BLaER1 treated with 17β-estradiol and CSF1 and Interleukin-3, amounts not matched to agents 10 nM and 100 nM (cell line): ENCODE data around the gene ZNF526.

Experiments
- H3K27ac ChIP-seq, 11 experiments: shearing (Covaris generic); formaldehyde crosslinking; 2 replicates each; pipeline ENCODE4 v1.8.1; 2022
- H3K27me3 ChIP-seq, 11 experiments: shearing (Covaris generic); formaldehyde crosslinking; 2 replicates each; pipeline ENCODE4 v1.8.1; 2022
- H3K36me3 ChIP-seq, 11 experiments: shearing (Covaris generic); formaldehyde crosslinking; 2 replicates each; pipeline ENCODE4 v1.8.1; 2022
- H3K4me1 ChIP-seq, 10 experiments: shearing (Covaris generic); formaldehyde crosslinking; 2 replicates each; pipeline ENCODE4 v1.8.1; 2022
- H3K4me2 ChIP-seq, 11 experiments: shearing (Covaris generic); formaldehyde crosslinking; 2 replicates each; pipeline ENCODE4 v1.8.1; 2022
- H3K4me3 ChIP-seq, 10 experiments: shearing (Covaris generic); formaldehyde crosslinking; 2 replicates each; pipeline ENCODE4 v1.8.1; 2022
- H3K9ac ChIP-seq, 11 experiments: shearing (Covaris generic); formaldehyde crosslinking; 2 replicates each; pipeline ENCODE4 v1.8.1; 2022
- H3K9me3 ChIP-seq, 11 experiments: shearing (Covaris generic); formaldehyde crosslinking; replicated peaks in 1 of 11; 2 replicates each; pipeline ENCODE4 v1.8.1; 2022
- H4K20me1 ChIP-seq, 11 experiments: shearing (Covaris generic); formaldehyde crosslinking; 2 replicates each; pipeline ENCODE4 v1.8.1; 2022
- Cebpa-rat ChIP-seq, 11 experiments: shearing (Covaris generic); IDR thresholded peaks; 2 replicates each; pipeline ENCODE4 v1.8.1; 2022

ZNF526 gene

GRCh38 chr19:42233106-42233505 is 13.0 kb downstream of the ZNF526 start:
- no peak for TF ChIP-seq Cebpa-rat (IDR thresholded peaks at IDR 0.05)
- Histone ChIP-seq H4K20me1 (peaks cover 75 to 98% (median 94%) of the 10 kb centered on the region in 11 experiments), H3K4me1 (peaks cover 0 to 25% (median 9%) of the 10 kb centered on the region in 10 experiments; a peak in 11 of 20 replicates), H3K4me2 (no peak overlapping the region), H3K27ac (no peak overlapping the region), H3K27me3 (no peaks in the 10 kb centered on the region), H3K4me3 (no peak overlapping the region), H3K9me3 (no peaks in the 10 kb centered on the region), H3K9ac (peak overlapping the region in 2 of 11 experiments; percentile 3 to 29; a peak in 1 of 22 replicates), H3K36me3 (peaks cover 87 to 100% (median 96%) of the 10 kb centered on the region in 11 experiments)

- Histone ChIP-seq H3K4me1 (peaks cover 2 to 23% (median 9%) of the 10 kb centered on the region in 10 experiments; a peak in 14 of 20 replicates), H3K27ac (no peak overlapping the region), H3K9ac (peak overlapping the region in 3 of 11 experiments; percentile 3 to 29 (median 19); a peak in 2 of 22 replicates), H4K20me1 (peaks cover 70 to 98% (median 94%) of the 10 kb centered on the region in 11 experiments), H3K9me3 (no peaks in the 10 kb centered on the region), H3K4me2 (no peak overlapping the region), H3K36me3 (peaks cover 86 to 100% (median 95%) of the 10 kb centered on the region in 11 experiments), H3K4me3 (no peak overlapping the region), H3K27me3 (no peaks in the 10 kb centered on the region)
- TF ChIP-seq Cebpa-rat (IDR thresholded peaks at IDR 0.05), result no peak
Observed at GRCh38 chr19:42233678-42234292, 13.7 kb downstream of the ZNF526 start.

GRCh38 chr19:42234364-42234763 is 14.3 kb downstream of the ZNF526 start:
- Histone ChIP-seq H3K36me3 (peaks cover 86 to 100% (median 95%) of the 10 kb centered on the region in 11 experiments), H3K4me3 (no peak overlapping the region), H3K9me3 (no peaks in the 10 kb centered on the region), H4K20me1 (peaks cover 70 to 98% (median 94%) of the 10 kb centered on the region in 11 experiments), H3K4me1 (peaks cover 8 to 29% (median 12%) of the 10 kb centered on the region in 10 experiments; a peak in 16 of 20 replicates), H3K9ac (peak overlapping the region in 1 of 11 experiments; percentile 19; a peak in 1 of 22 replicates), H3K4me2 (no peak overlapping the region), H3K27ac (no peak overlapping the region), H3K27me3 (no peaks in the 10 kb centered on the region)
- no peak for TF ChIP-seq Cebpa-rat (IDR thresholded peaks at IDR 0.05)

- Histone ChIP-seq H3K4me2 (no peak overlapping the region), H3K9ac (peak overlapping the region in 2 of 11 experiments; percentile 18 to 24; a peak in 3 of 22 replicates), H3K27me3 (no peaks in the 10 kb centered on the region), H4K20me1 (peaks cover 69 to 98% (median 94%) of the 10 kb centered on the region in 11 experiments), H3K27ac (no peak overlapping the region), H3K4me3 (no peak overlapping the region), H3K9me3 (no peaks in the 10 kb centered on the region), H3K4me1 (peaks cover 16 to 37% (median 20%) of the 10 kb centered on the region in 10 experiments), H3K36me3 (peaks cover 79 to 100% (median 95%) of the 10 kb centered on the region in 11 experiments)
- TF ChIP-seq Cebpa-rat (IDR thresholded peaks at IDR 0.05), result no peak
Observed at GRCh38 chr19:42235181-42235580, 15.1 kb downstream of the ZNF526 start.

GRCh38 chr19:42239544-42240220 is 19.6 kb downstream of the ZNF526 start:
- Histone ChIP-seq H3K9ac (peak overlapping the region in 3 of 11 experiments; percentile 15 to 99 (median 99); a peak in 1 of 22 replicates), H4K20me1 (peaks cover 29 to 70% (median 58%) of the 10 kb centered on the region in 11 experiments; a peak in 20 of 22 replicates), H3K27me3 (no peaks in the 10 kb centered on the region), H3K9me3 (no peaks in the 10 kb centered on the region), H3K4me3 (no peak overlapping the region; a peak in 1 of 20 replicates), H3K27ac (no peak overlapping the region), H3K4me1 (peaks cover 28 to 40% (median 36%) of the 10 kb centered on the region in 10 experiments), H3K36me3 (peaks cover 35 to 63% (median 55%) of the 10 kb centered on the region in 11 experiments), H3K4me2 (peak overlapping the region; percentile 82 to 98 (median 95); a peak in 19 of 22 replicates)
- no peak for TF ChIP-seq Cebpa-rat (IDR thresholded peaks at IDR 0.05)

- H3K4me3 ChIP-seq, result peak overlapping the region; percentile 87 to 98 (median 90)
- no peaks in the 10 kb centered on the region for H3K9me3 ChIP-seq
- no peaks in the 10 kb centered on the region for H3K27me3 ChIP-seq
- H3K4me1 ChIP-seq, result peaks cover 43 to 54% (median 51%) of the 10 kb centered on the region in 10 experiments
- H4K20me1 ChIP-seq, result peaks cover 17 to 60% (median 48%) of the 10 kb centered on the region in 11 experiments; a peak in 19 of 22 replicates
- peak overlapping the region in 9 of 11 experiments; percentile 88 to 96 (median 92); a peak in 18 of 22 replicates for H3K27ac ChIP-seq
- peaks cover 19 to 47% (median 39%) of the 10 kb centered on the region in 11 experiments for H3K36me3 ChIP-seq
- peak overlapping the region; percentile 82 to 98 (median 95) for H3K4me2 ChIP-seq
- no peak for TF ChIP-seq Cebpa-rat (IDR thresholded peaks at IDR 0.05)
- H3K9ac ChIP-seq, result peak overlapping the region; percentile 95 to 99 (median 97)
Observed at GRCh38 chr19:42241279-42241678, 21.2 kb downstream of the ZNF526 start.

GRCh38 chr19:42242069-42242511 is 22.0 kb downstream of the ZNF526 start:
- Histone ChIP-seq H3K9me3 (no peaks in the 10 kb centered on the region), H3K4me1 (peaks cover 51 to 63% (median 59%) of the 10 kb centered on the region in 10 experiments), H3K4me3 (peak overlapping the region; percentile 87 to 98 (median 90)), H3K27me3 (no peaks in the 10 kb centered on the region), H3K36me3 (peaks cover 12 to 46% (median 33%) of the 10 kb centered on the region in 11 experiments; a peak in 21 of 22 replicates), H4K20me1 (peaks cover 15 to 60% (median 45%) of the 10 kb centered on the region in 11 experiments; a peak in 19 of 22 replicates), H3K27ac (peak overlapping the region; percentile 87 to 96 (median 92)), H3K4me2 (peak overlapping the region; percentile 82 to 98 (median 95)), H3K9ac (peak overlapping the region; percentile 95 to 99 (median 97))
- no peak for TF ChIP-seq Cebpa-rat (IDR thresholded peaks at IDR 0.05)

GRCh38 chr19:42242512-42243409 is 22.6 kb downstream of the ZNF526 start, which contains the start of gene GSK3A:
Gene GSK3A (minus strand): TSS chr19:42242602. CDS start chr19:42242465, 137 bp downstream.
- Histone ChIP-seq H3K36me3 (peaks cover 12 to 43% (median 32%) of the 10 kb centered on the region in 11 experiments; a peak in 20 of 22 replicates), H4K20me1 (peaks cover 15 to 59% (median 47%) of the 10 kb centered on the region in 11 experiments; a peak in 19 of 22 replicates), H3K9me3 (no peaks in the 10 kb centered on the region), H3K27me3 (no peaks in the 10 kb centered on the region), H3K4me2 (peak within 1 kb of the TSS; percentile 93 to 100 (median 97)), H3K4me1 (peaks cover 54 to 65% (median 62%) of the 10 kb centered on the region in 10 experiments), H3K27ac (peak within 1 kb of the TSS; percentile 87 to 96 (median 92)), H3K4me3 (peak within 1 kb of the TSS; percentile 87 to 98 (median 90)), H3K9ac (peak within 1 kb of the TSS; percentile 95 to 99 (median 97))
- TF ChIP-seq Cebpa-rat (IDR thresholded peaks at IDR 0.05), result no peak
